ENCODE measurements around the gene CAPG. TPM values are rescaled to one million over a fixed set of nuclear protein-coding genes. Genes with fewer than 3 reads are reported as not detected.
"Not testable (repeated sequence)": the region's sequence is repeated elsewhere in the genome, so short reads cannot be mapped to it uniquely, and the experiment has no call there.

The CAPG gene
- total RNA-seq, 2 donors from 2014 or later = 51.6 to 90.3 TPM

DNA sequence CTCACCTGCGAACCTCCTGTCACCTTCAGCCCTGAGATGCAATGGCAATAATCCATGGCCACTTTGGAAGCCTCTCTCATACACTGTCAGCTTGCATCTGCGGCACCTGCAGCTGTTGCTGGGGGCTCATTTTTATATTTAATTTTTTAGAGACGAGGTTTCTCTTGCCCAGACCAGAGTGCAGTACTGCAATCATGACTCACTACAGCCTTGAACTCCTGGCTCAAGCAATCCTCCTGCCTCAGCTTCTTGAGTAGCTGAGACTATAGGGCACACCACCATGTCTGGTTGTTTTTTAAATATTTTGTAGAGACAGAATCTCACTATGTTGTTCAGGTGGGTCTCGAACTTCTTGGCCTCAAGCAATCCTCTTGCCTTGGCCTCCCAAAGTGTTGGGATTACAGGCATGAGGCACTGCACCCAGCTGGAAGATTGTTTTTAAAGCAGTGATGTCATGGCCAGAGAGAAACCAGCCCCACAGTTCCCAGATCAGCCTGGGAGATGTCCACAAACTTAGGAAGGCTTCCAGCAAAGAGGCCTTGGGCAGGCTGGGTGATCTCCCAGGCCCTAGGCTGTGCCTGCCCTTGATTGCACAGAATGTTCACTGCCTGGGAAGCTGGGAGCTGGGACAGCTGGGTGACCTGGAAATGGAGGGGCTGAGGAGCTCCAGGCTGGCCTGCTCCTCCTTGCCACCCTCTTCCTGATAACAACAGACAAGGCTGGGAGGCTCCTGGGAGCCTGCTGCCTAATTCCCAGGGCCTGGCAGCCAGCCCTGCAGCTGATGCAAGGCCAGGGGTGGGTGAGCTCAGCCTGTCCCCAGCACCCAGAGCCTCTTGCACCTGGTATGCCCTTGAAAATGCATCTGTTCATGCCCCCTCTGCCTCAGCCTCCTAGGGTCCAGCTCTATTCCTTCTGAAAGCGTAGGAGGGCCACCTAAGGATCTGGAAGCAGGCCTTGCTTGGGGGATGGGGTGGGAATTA, 35.4 kb upstream of the CAPG start:
- no peaks in the 10 kb centered on the region for H3K36me3 Mint-ChIP-seq (ENCODE audit: low read depth)
- peaks cover 6% of the 10 kb centered on the region for H3K4me1 Mint-ChIP-seq
- DNase-seq (no peak), ATAC-seq (no peak)
- H3K27ac Mint-ChIP-seq = no peak overlapping the region
- H3K4me3 Mint-ChIP-seq = no peak overlapping the region
- H3K9me3 ChIP-seq (ENCODE audit: control insufficient read depth, low read length, poor library complexity, severe bottlenecking) = no peaks in the 10 kb centered on the region
- H3K27me3 Mint-ChIP-seq = no peaks in the 10 kb centered on the region

DNA sequence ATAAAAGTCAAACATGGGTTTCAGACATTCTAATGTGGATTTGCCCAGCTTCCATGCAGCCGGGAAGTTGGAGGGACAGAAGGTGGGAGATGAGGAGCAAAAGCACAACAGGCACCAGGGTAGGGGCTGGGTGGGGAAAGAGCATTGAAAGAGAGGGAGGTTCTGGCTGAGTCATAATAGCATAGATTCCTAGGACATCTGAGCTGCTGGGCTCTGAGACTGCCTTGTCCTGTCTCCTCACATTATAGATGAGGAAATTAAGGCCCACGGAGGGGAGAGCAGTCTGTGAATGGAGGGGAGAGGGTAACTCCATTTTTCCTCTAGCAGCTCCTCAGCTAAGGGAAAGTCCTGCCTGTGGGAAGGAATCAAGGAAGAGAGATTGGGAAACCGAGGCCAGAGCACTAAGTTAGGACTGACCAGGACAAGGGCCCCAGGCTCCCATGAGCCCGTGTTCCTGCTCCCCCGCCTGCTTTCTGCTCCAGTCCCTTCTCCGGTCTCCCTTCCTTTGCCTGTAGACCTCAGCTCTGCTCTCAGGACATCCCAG, 34.5 kb upstream of the CAPG start:
- peaks cover 6% of the 10 kb centered on the region for H3K4me1 Mint-ChIP-seq
- ATAC-seq (no peak), DNase-seq (no peak)
- H3K4me3 Mint-ChIP-seq = no peak overlapping the region
- no peaks in the 10 kb centered on the region for H3K36me3 Mint-ChIP-seq (ENCODE audit: low read depth)
- no peaks in the 10 kb centered on the region for H3K9me3 ChIP-seq (ENCODE audit: control insufficient read depth, low read length, poor library complexity, severe bottlenecking)
- no peaks in the 10 kb centered on the region for H3K27me3 Mint-ChIP-seq
- no peak overlapping the region for H3K27ac Mint-ChIP-seq

DNA sequence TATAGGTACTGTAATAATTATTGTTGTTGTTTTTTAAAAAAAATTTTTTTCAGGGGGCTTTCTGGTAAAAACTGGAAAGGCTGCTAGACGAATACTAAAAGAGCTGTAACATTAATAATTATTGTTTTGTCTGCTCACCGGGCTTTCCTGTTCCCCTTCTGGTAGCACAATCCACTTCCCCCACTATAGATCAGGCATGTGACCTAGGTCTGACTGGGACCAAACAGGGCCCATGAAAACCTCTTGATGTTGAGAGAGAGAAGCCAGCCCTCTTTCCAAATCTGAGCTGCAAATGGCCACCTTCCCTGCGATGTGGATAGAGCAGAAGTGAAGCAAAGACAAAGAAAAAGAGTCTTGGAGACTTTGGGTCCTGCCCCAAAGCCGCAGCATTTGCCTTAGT, 31.7 kb upstream of the CAPG start:
- no peaks in the 10 kb centered on the region for H3K36me3 Mint-ChIP-seq (ENCODE audit: low read depth)
- no peaks in the 10 kb centered on the region for H3K27me3 Mint-ChIP-seq
- H3K4me3 Mint-ChIP-seq = no peak overlapping the region
- no peaks in the 10 kb centered on the region for H3K9me3 ChIP-seq (ENCODE audit: control insufficient read depth, low read length, poor library complexity, severe bottlenecking)
- DNase-seq (no peak), ATAC-seq (no peak)
- H3K4me1 Mint-ChIP-seq = peaks cover 14% of the 10 kb centered on the region
- peak overlapping the region; percentile 41 for H3K27ac Mint-ChIP-seq

DNA sequence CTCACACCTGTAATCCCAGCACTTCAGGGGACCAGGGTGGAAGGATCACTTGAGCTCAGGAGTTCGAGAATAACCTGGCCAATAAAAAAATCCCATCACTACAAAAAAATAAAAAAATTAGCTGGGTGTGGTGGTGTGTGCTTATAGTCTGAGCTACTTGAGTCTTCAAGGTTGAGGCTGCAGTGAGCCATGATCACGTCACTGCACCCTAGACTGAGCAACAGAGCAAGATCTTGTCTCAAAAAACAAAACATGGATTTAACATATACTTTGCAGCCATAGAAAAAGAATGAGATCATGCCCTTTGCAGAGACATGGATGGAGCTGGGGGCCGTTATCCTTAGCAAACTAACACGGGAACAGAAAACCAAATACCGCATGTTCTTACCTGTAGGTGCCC, 30.6 kb upstream of the CAPG start:
- DNase-seq (no peak), ATAC-seq (no peak)
- Mint-ChIP-seq H3K36me3 (ENCODE audit: low read depth) (no peaks in the 10 kb centered on the region), H3K4me1 (peaks cover 15% of the 10 kb centered on the region), H3K27ac (no peak overlapping the region), H3K27me3 (no peaks in the 10 kb centered on the region), H3K4me3 (no peak overlapping the region)
- no peaks in the 10 kb centered on the region for H3K9me3 ChIP-seq (ENCODE audit: control insufficient read depth, low read length, poor library complexity, severe bottlenecking)

DNA sequence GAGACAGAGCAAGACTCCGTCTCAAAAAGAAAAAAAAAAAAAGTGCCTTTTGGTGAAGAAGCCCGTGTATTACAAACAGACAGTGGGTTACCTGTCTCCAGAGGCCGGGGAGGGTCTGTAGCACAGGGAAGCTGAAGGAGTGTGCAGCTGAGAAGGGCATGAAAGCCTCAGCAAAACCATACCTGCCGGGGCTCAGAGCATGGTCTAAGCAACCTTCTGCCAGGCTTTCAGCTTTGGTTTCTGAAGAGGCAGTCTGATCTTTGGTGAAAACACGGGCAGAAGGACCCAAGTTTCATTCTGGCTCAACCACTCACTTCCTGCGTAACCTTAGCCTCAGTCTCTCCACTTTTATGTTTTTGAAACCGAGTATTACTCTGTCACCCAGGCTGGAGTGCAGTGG, 29.8 kb upstream of the CAPG start:
- peaks cover 15% of the 10 kb centered on the region for H3K4me1 Mint-ChIP-seq
- H3K9me3 ChIP-seq (ENCODE audit: control insufficient read depth, low read length, poor library complexity, severe bottlenecking) = no peaks in the 10 kb centered on the region
- DNase-seq = no peak
- H3K4me3 Mint-ChIP-seq = no peak overlapping the region
- H3K36me3 Mint-ChIP-seq (ENCODE audit: low read depth) = no peaks in the 10 kb centered on the region
- no peak for ATAC-seq
- no peaks in the 10 kb centered on the region for H3K27me3 Mint-ChIP-seq
- H3K27ac Mint-ChIP-seq = no peak overlapping the region

DNA sequence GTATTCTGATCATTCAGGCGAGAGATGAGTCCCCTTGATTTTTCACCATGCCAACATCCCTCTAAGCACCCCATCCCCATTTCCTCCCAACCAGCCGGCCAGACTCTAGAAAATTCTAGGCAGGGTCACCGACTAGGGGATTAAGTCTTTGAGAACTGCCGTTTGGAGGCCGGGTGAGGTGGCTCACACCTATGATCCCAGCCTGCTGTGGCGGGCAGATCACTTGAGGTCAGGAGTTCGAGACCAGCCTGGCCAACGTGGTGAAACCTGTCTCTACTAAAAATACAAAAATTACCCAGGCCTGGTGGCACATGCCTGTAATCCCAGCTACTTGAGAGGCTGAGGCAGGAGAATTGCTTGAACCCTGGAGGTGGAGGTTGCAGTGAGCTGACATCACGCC, 29.4 kb upstream of the CAPG start:
- H3K4me3 Mint-ChIP-seq; H3K27me3 Mint-ChIP-seq; ATAC-seq; H3K9me3 ChIP-seq (ENCODE audit: control insufficient read depth, low read length, poor library complexity, severe bottlenecking); H3K36me3 Mint-ChIP-seq (ENCODE audit: low read depth); DNase-seq: not testable (repeated sequence)
- Mint-ChIP-seq H3K4me1 (peaks cover 15% of the 10 kb centered on the region), H3K27ac (peak overlapping the region; percentile 90)

DNA sequence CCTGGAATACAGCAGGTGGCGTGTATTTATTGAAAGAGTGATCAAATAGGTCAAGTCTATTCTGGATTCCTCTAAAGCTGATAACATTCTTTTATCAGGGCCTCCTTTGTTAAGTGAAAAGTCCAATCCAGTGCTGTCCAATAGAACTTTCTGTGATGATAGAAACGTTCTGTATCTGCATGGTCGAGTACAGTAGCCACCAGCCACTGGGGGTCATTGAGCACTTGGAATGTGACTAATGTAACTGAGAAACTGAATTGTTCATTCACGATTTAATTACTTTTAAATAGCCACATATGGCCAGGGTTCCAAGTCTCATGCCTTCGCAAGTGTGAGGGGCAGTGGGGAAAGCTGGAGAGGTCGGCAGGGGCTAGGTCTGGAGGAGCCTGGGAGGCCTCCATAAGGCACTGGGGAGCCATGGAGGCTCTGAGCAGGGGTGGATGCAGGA, 28.9 kb upstream of the CAPG start:
- no peak for ATAC-seq
- no peaks in the 10 kb centered on the region for H3K36me3 Mint-ChIP-seq (ENCODE audit: low read depth)
- no peaks in the 10 kb centered on the region for H3K27me3 Mint-ChIP-seq

DNA sequence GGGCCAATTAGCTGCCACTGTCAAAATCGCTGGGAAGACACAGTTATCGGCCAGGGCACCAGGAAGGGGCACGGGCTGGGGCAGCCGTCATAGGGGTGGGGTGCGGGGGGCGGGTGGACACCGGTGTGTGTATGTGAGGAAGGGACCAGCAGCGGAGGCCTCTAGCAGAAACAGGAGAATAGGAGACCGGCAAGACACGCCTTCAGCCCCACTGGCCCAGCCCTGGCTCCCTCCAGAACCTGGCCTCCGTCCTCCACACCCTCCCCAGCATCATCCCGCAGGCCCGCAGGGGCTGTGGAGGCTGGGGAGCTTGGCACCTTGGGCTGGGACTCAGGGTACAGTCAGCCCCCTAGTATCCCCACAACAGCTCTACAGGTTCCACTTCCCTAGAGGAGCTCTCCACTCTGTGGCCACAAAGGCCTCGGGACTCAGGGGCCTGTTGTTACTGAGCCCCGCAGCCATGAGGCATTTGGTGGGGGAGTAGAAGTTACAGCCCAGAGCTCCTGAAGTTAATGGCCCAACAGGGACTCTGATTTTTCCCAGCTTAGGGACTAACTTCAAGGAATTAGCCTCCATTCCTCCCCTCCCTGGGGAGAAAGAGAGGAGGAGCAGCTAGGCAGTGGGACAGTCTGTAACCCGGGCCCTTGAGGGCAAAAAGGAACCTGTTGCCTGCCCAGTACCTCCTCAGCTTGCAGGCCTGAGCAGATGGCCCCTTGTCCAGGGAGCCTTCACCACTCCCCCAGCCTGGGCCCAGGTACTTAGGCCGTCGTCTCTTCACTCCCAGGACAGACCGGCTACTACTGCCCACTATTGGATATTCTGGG, 28.2 kb upstream of the CAPG start:
- ATAC-seq = peak; percentile 3
- Mint-ChIP-seq H3K27me3 (no peaks in the 10 kb centered on the region), H3K27ac (peak overlapping the region; percentile 90), H3K4me1 (peaks cover 15% of the 10 kb centered on the region), H3K36me3 (ENCODE audit: low read depth) (no peaks in the 10 kb centered on the region), H3K4me3 (peak overlapping the region; percentile 85)
- no peaks in the 10 kb centered on the region for H3K9me3 ChIP-seq (ENCODE audit: control insufficient read depth, low read length, poor library complexity, severe bottlenecking)
- no peak for DNase-seq

More for the DNA sequence above, 28.9 kb upstream of the CAPG start:
- peak overlapping the region; percentile 90 for H3K27ac Mint-ChIP-seq
- H3K9me3 ChIP-seq (ENCODE audit: control insufficient read depth, low read length, poor library complexity, severe bottlenecking) = no peaks in the 10 kb centered on the region
- DNase-seq = no peak
- no peak overlapping the region for H3K4me3 Mint-ChIP-seq
- H3K4me1 Mint-ChIP-seq = peaks cover 15% of the 10 kb centered on the region

DNA sequence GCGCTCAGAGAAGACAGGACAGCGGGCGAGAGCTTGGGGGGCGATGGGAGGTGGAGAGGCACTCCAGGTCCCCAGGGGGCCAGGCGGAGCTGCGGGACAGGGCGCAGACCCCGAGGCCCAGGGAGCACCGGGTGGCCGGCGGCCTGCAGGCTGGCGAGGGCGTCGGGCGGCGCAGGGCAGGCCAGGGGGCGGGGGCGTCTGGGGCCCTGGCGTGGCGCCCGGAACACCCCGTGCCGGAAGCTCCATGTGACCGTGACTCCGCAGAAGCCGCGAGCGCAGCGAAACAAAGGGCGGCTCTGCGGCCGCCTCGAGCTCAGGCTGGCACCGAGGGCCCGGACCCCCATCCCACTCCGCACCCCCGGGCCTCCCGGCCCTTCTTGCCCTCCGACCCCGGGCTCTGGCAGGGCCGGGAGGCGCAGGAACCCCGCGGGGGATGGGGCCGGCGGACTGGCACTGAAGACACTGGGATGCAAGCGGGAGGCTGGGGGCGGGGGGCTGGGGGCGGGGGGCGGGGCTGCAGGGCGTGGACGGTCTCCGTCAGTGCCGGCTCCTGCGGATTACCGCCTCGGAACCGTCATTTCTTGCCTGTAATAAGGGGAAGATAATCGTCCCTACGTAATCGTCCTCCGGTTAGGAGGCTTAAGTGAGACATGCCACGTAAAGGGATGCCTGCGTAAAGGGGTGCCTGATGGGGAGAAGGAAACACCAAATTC, 27.5 kb upstream of the CAPG start:
- Mint-ChIP-seq H3K27me3 (no peaks in the 10 kb centered on the region), H3K4me1 (peaks cover 15% of the 10 kb centered on the region), H3K36me3 (ENCODE audit: low read depth) (no peaks in the 10 kb centered on the region), H3K4me3 (peak overlapping the region; percentile 92), H3K27ac (peak overlapping the region; percentile 90)
- peak; percentile 87 for ATAC-seq
- H3K9me3 ChIP-seq (ENCODE audit: control insufficient read depth, low read length, poor library complexity, severe bottlenecking) = no peaks in the 10 kb centered on the region
- peak; percentile 53 to 68 (median 66) for DNase-seq

DNA sequence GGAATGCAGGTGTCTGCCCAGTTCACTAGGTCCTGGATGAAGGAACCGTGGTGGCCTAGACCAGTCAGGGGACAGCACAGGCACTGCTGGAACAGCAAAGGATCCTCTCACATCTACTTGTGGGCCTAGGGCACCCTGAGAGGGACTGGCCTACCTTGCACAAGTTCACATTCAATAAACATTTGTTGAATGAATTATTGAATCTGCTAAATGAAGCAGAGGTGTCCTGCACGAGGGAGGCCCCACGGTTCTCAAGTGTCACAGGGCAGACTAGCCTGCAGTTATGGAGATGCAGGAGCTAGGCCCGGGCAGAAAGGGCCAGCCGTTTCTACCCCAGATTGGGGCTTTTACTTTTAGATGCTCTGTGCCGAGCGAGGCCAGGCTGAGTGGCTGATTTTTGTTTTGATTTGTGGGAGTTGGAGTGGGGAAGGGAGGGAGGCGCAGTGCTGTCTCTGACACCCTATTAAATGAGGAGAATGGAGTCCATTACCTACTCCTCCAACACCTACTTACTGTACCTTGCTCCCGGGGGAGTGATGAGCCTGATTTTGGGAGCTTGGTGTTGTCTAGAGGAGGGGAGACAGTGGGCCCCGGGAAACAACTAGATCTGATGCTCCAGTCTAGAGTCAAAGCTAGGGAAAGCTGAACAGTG, 26.8 kb upstream of the CAPG start:
- ATAC-seq (no peak), DNase-seq (no peak)
- peak overlapping the region; percentile 92 for H3K4me3 Mint-ChIP-seq
- no peaks in the 10 kb centered on the region for H3K36me3 Mint-ChIP-seq (ENCODE audit: low read depth)
- no peaks in the 10 kb centered on the region for H3K9me3 ChIP-seq (ENCODE audit: control insufficient read depth, low read length, poor library complexity, severe bottlenecking)
- peak overlapping the region; percentile 90 for H3K27ac Mint-ChIP-seq
- H3K4me1 Mint-ChIP-seq = peaks cover 15% of the 10 kb centered on the region
- no peaks in the 10 kb centered on the region for H3K27me3 Mint-ChIP-seq

DNA sequence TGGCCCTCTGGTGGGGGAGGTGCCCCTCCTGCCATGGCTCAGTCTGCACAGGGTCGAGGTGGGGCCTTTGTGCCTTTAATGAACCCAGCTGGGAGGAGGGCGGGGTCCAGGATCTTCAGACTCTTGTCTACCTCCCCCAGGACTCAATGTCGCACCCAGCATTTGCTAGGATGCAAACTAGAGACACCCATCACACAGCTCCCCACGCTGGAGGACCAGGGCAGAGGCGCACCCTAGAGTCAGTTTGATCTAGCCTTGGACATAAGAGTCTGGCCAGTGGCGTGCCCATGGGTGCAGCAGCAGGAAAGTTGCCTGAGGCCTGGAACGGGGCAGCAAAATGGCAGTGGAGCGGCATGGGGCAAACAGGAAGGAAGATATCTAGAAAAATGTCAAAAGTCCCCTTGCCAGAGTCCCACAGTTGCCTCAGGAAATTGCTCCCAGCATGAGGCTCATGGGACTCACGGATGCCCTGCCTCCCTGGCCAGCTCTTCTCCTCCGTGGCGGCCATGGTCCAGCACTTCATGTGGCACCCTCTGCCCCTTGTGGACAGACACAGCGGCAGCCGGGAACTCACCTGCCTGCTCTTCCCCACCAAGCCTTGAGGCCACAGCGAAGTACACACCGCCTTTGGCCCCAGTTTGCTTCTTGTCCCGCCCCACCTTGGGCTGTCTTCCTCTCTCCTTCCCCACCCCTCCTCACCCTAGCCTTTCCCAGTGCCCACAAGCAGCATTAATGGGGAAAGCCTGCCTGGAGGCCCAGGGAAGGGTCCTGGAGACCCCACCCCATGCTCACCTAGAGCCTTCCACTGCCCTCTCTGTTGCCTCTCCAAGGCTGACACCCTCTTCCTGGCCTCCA, 26.0 kb upstream of the CAPG start:
- Mint-ChIP-seq H3K4me1 (peaks cover 15% of the 10 kb centered on the region), H3K27ac (peak overlapping the region; percentile 90), H3K4me3 (peak overlapping the region; percentile 92), H3K36me3 (ENCODE audit: low read depth) (no peaks in the 10 kb centered on the region), H3K27me3 (no peaks in the 10 kb centered on the region)
- ATAC-seq = no peak
- no peak for DNase-seq
- H3K9me3 ChIP-seq (ENCODE audit: control insufficient read depth, low read length, poor library complexity, severe bottlenecking) = no peaks in the 10 kb centered on the region

All from T-helper 17 cell (primary cell).